Measurements from ENCODE around the gene TMEM229A.
A peak's percentile ranks its signal among the peaks of the same experiment; 100 is the strongest.
"Not testable (repeated sequence)": the region's sequence is repeated elsewhere in the genome, so short reads cannot be mapped to it uniquely, and the experiment has no call there.

The TMEM229A gene

GRCh38 chr7:124032369-124033094, at the start of gene TMEM229A:
Gene TMEM229A, minus strand, starts transcription at chr7:124033067. Its CDS starts 64 bp downstream, at chr7:124033003.
- peak; percentile 38 to 95 (median 57) for DNase-seq
- intact Hi-C loops (cut with DNase I) = loop anchor here (2.0 kb wide), 1 partner anchor 50 kb away; no protein-coding TSS in a partner anchor

GRCh38 chr7:124082234-124082633, 49.4 kb upstream of the TMEM229A start:
- intact Hi-C loops (cut with DNase I) = loop anchor here (2.0 kb wide), 1 partner anchor 49 kb away; the partner anchor contains the start of gene TMEM229A
- DNase-seq = peak in 2 of 10 donors; percentile 54 to 74

- intact Hi-C loops (cut with DNase I) = no loop called here
- no peak for DNase-seq
Measured at GRCh38 chr7:124077546-124077945, 44.7 kb upstream of the TMEM229A start.

- intact Hi-C loops (cut with DNase I) = no loop called here
- no peak for DNase-seq
Measured at GRCh38 chr7:124076841-124077240, 44.0 kb upstream of the TMEM229A start.

- DNase-seq = no peak
- intact Hi-C loops (cut with DNase I) = no loop called here
Measured at GRCh38 chr7:124074007-124074406, 41.1 kb upstream of the TMEM229A start.

- DNase-seq = no peak
- intact Hi-C loops (cut with DNase I) = no loop called here
Measured at GRCh38 chr7:124073310-124073645, 40.4 kb upstream of the TMEM229A start.

- DNase-seq = no peak
- intact Hi-C loops (cut with DNase I) = no loop called here
Measured at GRCh38 chr7:124072603-124073309, 39.9 kb upstream of the TMEM229A start.

- intact Hi-C loops (cut with DNase I) = no loop called here
- DNase-seq = no peak
Measured at GRCh38 chr7:124071843-124072242, 39.0 kb upstream of the TMEM229A start.

GRCh38 chr7:124062171-124062570, 29.3 kb upstream of the TMEM229A start:
- DNase-seq = no peak
- intact Hi-C loops (cut with DNase I) = no loop called here

GRCh38 chr7:124060528-124060927, 27.7 kb upstream of the TMEM229A start:
- intact Hi-C loops (cut with DNase I) = no loop called here

GRCh38 chr7:124059375-124059774, 26.5 kb upstream of the TMEM229A start:
- intact Hi-C loops (cut with DNase I) = no loop called here
- no peak for DNase-seq

More at GRCh38 chr7:124060528-124060927, 27.7 kb upstream of the TMEM229A start:
- DNase-seq = no peak

GRCh38 chr7:124058515-124058914, 25.6 kb upstream of the TMEM229A start:
- DNase-seq = no peak
- intact Hi-C loops (cut with DNase I) = no loop called here

- DNase-seq = no peak
- intact Hi-C loops (cut with DNase I) = no loop called here
Measured at GRCh38 chr7:124057872-124058271, 25.0 kb upstream of the TMEM229A start.

GRCh38 chr7:124056234-124056633, 23.4 kb upstream of the TMEM229A start:
- no peak for DNase-seq
- intact Hi-C loops (cut with DNase I) = no loop called here

- no peak for DNase-seq
- intact Hi-C loops (cut with DNase I) = no loop called here
Measured at GRCh38 chr7:124051681-124052377, 19.0 kb upstream of the TMEM229A start.

GRCh38 chr7:124042826-124043225, 10.0 kb upstream of the TMEM229A start:
- no peak for DNase-seq
- intact Hi-C loops (cut with DNase I) = no loop called here

GRCh38 chr7:124041439-124041838, 8.6 kb upstream of the TMEM229A start:
- intact Hi-C loops (cut with DNase I) = loop anchor here (1.0 kb wide), 1 partner anchor 38 kb away; no protein-coding TSS in a partner anchor
- DNase-seq = no peak

- intact Hi-C loops (cut with DNase I) = not testable (repeated sequence)
Measured at GRCh38 chr7:124037902-124038301, 5.0 kb upstream of the TMEM229A start.

GRCh38 chr7:124035706-124036105, 2.8 kb upstream of the TMEM229A start:
- intact Hi-C loops (cut with DNase I) = no loop called here
- no peak for DNase-seq

More at GRCh38 chr7:124037902-124038301, 5.0 kb upstream of the TMEM229A start:
- not testable (repeated sequence) for DNase-seq

- intact Hi-C loops (cut with DNase I) = no loop called here
Measured at GRCh38 chr7:124034754-124035100, 1.9 kb upstream of the TMEM229A start.

More at GRCh38 chr7:124034754-124035100, 1.9 kb upstream of the TMEM229A start:
- DNase-seq = no peak

Data from posterior cingulate gyrus (tissue), 11 donors.